ENCODE measurements around the gene NDUFS7. TPM values are rescaled to one million over a fixed set of nuclear protein-coding genes. Genes with fewer than 3 reads are reported as not detected.

The NDUFS7 gene
- total RNA-seq, 4 donors from 2014 or later: 124 to 191 (median 165) TPM

GRCh38 chr19:1350867-1351266 lies 32.8 kb upstream of the NDUFS7 start:
- H3K4me1 ChIP-seq: peaks cover 3 to 20% (median 10%) of the 10 kb centered on the region in 3 donors
- TF ChIP-seq CTCF (IDR thresholded peaks at IDR 0.05) (no peak), POLR2A (IDR thresholded peaks at IDR 0.05) (no peak)
- no peaks in the 10 kb centered on the region for H3K36me3 ChIP-seq
- H3K9me3 ChIP-seq: no peaks in the 10 kb centered on the region
- intact Hi-C loops (cut with DNase I): no loop called here
- H3K4me3 ChIP-seq: no peak overlapping the region
- no peaks in the 10 kb centered on the region for H3K27me3 ChIP-seq
- no peak overlapping the region for H3K27ac ChIP-seq
- no peak for DNase-seq
- 13 to 36% methylated on average over 3 to 5 of the region's 5 CpGs for WGBS, 2 donors

DNA sequence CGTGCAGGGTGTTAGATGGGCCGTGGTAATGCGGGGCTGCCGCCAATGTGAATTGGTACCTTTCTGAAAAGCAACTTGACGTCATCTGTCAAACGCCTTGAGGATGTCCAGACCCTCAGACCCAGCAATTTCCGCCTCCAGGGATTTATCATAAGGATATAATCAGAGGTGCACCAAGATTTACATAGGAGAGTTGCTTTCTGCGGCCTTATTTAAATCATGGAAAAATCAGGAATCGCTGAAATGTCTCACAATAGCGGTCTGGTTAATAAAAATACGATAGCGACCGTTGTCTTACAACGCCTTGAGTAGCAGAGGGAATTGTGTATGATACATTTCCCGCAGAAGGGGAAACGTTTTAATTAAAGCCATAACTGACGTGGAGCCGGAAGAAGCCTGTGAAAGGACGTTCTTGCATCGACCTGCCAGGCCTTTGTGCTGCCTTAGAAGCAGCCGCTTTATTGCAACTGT lies 32.3 kb upstream of the NDUFS7 start:
- Histone ChIP-seq H3K9me3 (no peaks in the 10 kb centered on the region), H3K27me3 (no peaks in the 10 kb centered on the region), H3K27ac (no peak overlapping the region), H3K4me1 (peaks cover 3 to 25% (median 14%) of the 10 kb centered on the region in 3 donors), H3K4me3 (no peak overlapping the region), H3K36me3 (no peaks in the 10 kb centered on the region)
- intact Hi-C loops (cut with DNase I): no loop called here
- TF ChIP-seq CTCF (IDR thresholded peaks at IDR 0.05): no peak
- TF ChIP-seq POLR2A (IDR thresholded peaks at IDR 0.05): no peak
- no peak for DNase-seq
- 67 to 84% methylated on average over 21 of the region's 21 CpGs for WGBS, 2 donors

- WGBS, 2 donors: 85 to 89% methylated on average over 6 to 7 of the region's 9 CpGs
- no peak overlapping the region for H3K27ac ChIP-seq
- intact Hi-C loops (cut with DNase I): no loop called here
- H3K36me3 ChIP-seq: peaks cover 0 to 9% (median 0%) of the 10 kb centered on the region in 3 donors
- H3K27me3 ChIP-seq: no peaks in the 10 kb centered on the region
- no peak for DNase-seq
- H3K9me3 ChIP-seq: no peaks in the 10 kb centered on the region
- peaks cover 3 to 31% (median 14%) of the 10 kb centered on the region in 3 donors for H3K4me1 ChIP-seq
- no peak for TF ChIP-seq CTCF (IDR thresholded peaks at IDR 0.05)
- TF ChIP-seq POLR2A (IDR thresholded peaks at IDR 0.05): no peak
- no peak overlapping the region for H3K4me3 ChIP-seq
Observed at GRCh38 chr19:1353144-1353543, 30.6 kb upstream of the NDUFS7 start.

GRCh38 chr19:1354970-1355567 lies 28.6 kb upstream of the NDUFS7 start:
- H3K27me3 ChIP-seq: no peaks in the 10 kb centered on the region
- peaks cover 0 to 28% (median 0%) of the 10 kb centered on the region in 3 donors for H3K36me3 ChIP-seq
- intact Hi-C loops (cut with DNase I): no loop called here
- H3K9me3 ChIP-seq: no peaks in the 10 kb centered on the region
- H3K27ac ChIP-seq: peak overlapping the region; percentile 84 to 96 (median 90)
- peaks cover 3 to 33% (median 14%) of the 10 kb centered on the region in 3 donors for H3K4me1 ChIP-seq
- 0% methylated on average over 19 to 27 of the region's 61 CpGs for WGBS, 2 donors
- TF ChIP-seq POLR2A (IDR thresholded peaks at IDR 0.05) (peak in 1 of 4 donors; percentile 3), CTCF (IDR thresholded peaks at IDR 0.05) (no peak)
- DNase-seq: no peak
- H3K4me3 ChIP-seq: peak overlapping the region; percentile 75 to 94 (median 84)

DNA sequence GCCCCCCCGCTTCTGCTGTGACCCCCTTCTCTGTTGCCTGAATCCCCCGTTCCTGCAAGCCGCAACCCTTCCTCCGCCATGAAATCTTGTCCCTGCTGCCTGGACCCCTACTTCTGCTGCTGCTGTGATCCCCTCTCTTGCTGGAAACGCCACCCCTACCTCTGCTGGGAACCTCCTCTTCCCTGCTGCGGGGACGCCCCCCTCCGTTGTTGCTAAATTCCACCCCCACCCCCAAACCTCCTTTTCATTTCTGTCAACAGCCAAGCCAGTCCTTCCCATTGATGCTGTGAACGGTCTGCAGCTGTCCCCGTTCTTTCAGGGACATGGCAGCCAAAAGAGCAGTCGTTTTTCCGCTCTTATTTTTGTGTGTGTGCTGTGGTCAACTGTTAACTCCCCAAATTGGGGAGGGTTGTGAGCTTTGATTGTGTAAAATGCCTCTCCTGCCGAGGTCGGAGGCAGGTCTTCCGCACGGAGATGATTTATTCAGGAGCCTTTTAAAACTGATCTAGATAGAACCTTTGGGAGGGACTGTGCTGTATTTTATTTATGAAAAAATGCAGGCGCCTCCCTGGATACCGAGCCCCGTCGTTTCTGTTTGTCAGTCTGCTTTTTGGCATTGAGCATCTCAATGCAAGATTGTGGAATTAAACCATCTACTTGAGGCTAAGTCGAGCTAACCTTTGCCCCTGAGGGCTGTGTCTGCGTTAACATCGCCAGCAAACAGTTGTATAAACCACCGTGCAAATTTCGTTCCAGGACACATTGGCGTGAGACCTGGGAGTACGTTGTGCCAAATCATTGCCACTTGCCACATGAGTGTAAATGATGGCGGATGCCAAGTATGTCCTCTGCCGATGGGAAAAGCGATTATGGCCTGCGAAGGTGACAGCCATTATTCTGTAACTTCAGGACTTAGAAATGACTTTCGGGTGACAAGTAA lies 27.9 kb upstream of the NDUFS7 start:
- no peak for DNase-seq
- intact Hi-C loops (cut with DNase I): no loop called here
- peaks cover 8 to 41% (median 19%) of the 10 kb centered on the region in 3 donors for H3K4me1 ChIP-seq

More for the DNA sequence above, 27.9 kb upstream of the NDUFS7 start:
- Histone ChIP-seq H3K4me3 (peak overlapping the region; percentile 75 to 94 (median 84)), H3K27ac (peak overlapping the region; percentile 84 to 96 (median 90)), H3K36me3 (peaks cover 0 to 36% (median 0%) of the 10 kb centered on the region in 3 donors), H3K9me3 (no peaks in the 10 kb centered on the region), H3K27me3 (no peaks in the 10 kb centered on the region)
- no peak for TF ChIP-seq POLR2A (IDR thresholded peaks at IDR 0.05)
- no peak for TF ChIP-seq CTCF (IDR thresholded peaks at IDR 0.05)
- 13 to 31% methylated on average over 23 to 28 of the region's 32 CpGs for WGBS, 2 donors

Data from esophagus squamous epithelium (tissue), 5 donors.